ENCODE data around the gene MED13. TPM values are rescaled to one million over a fixed set of nuclear protein-coding genes. Genes with fewer than 3 reads are reported as not detected.

MED13 gene
- total and polyA plus RNA-seq, 9 of the 15 experiments (the other 6 are each of a cell fraction or from before 2014, with no cell fraction given) = 5.4 to 48.4 (median 28.2) TPM

DNA sequence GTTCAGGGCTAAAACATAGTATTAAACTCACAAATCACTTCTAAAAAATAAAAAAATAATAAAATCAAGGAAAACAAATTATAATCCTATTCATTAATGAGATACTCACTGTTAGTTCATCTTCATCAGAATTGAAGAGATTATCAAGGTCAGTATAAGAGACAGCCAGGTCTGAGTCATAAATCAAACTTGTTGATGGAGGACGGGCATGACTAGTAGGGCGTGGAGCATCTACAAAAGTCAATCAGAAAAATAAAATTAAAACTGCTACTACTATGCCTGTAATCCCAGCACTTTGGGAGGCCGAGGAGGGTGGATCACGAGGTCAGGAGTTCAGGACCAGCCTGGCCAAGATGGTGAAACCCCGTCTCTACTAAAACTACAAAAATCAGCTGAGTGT lies 78.2 kb downstream of the MED13 start:
- DNase-seq (ENCODE audit: extremely low read depth in 1 of 4, low spot score in 3 of 4) (no peak), ATAC-seq (no peak), FAIRE-seq (no peak)
- Histone ChIP-seq H3K79me2 (ENCODE audit: control insufficient read depth, insufficient read depth, low read length) (peaks cover 8% of the 10 kb centered on the region; the same call in 2 of the 3 replicates), H3K4me3 (no peak overlapping the region), H4K20me1 (replicated peaks; ENCODE audit: control insufficient read depth, insufficient read depth, low read length) (no peaks in the 10 kb centered on the region), H3K27me3 (ENCODE audit: control insufficient read depth in 2 of 2, insufficient read depth in 2 of 2, low read length in 2 of 2) (no peaks in the 10 kb centered on the region), H3K27ac (ENCODE audit: extremely low read depth, low read depth, low read length) (no peak overlapping the region), H3K36me3 (ENCODE audit: control insufficient read depth, insufficient read depth, low read length) (peaks cover 82% of the 10 kb centered on the region), H3K9ac (ENCODE audit: insufficient read depth in 1 of 2, low read depth in 2 of 2, low read length in 2 of 2) (no peak overlapping the region), H3K4me2 (ENCODE audit: insufficient read depth, low read length) (no peak overlapping the region), H3K9me1 (ENCODE audit: control insufficient read depth, insufficient read depth, low read length) (no peaks in the 10 kb centered on the region), H2AFZ (ENCODE audit: low read depth, low read length) (no peak overlapping the region), H3K4me1 (replicated peaks in 1 of 2; ENCODE audit: control insufficient read depth in 2 of 2, insufficient read depth in 2 of 2, low read length in 2 of 2) (no peaks in the 10 kb centered on the region), H3K9me3 (replicated peaks; ENCODE audit: control insufficient read depth, insufficient read depth, low read depth, low read length) (no peaks in the 10 kb centered on the region)
- TF ChIP-seq MEIS2 (IDR thresholded peaks at IDR 0.05; ENCODE audit: partially characterized antibody) = peak; percentile 16
- no peak for TF ChIP-seq E2F1 (CRISPR knock-in tag; IDR thresholded peaks at IDR 0.05)
- TF ChIP-seq PKNOX1 (IDR thresholded peaks at IDR 0.05) = peak; percentile 25; the same call in 1 of the 2 replicates
- intact Hi-C loops (cut with micrococcal nuclease) = no loop called here
- no TSS peak for BruUV-seq (replicated peaks)
- WGBS (ENCODE audit: insufficient coverage, low coverage, missing lambda C conversion rate) = 89% methylated on average over 5 of the region's 5 CpGs
- ChIA-PET POLR2A (no interaction called here), CTCF (ENCODE audit: low intra/inter-chr PET ratio) (no interaction called here)
- in situ Hi-C loops (cut with MboI) = no loop called here

- H3K27ac ChIP-seq (ENCODE audit: extremely low read depth, low read depth, low read length) = no peak overlapping the region
- no peaks in the 10 kb centered on the region for H3K27me3 ChIP-seq (ENCODE audit: control insufficient read depth in 2 of 2, insufficient read depth in 2 of 2, low read length in 2 of 2)
- no peak overlapping the region for H2AFZ ChIP-seq (ENCODE audit: low read depth, low read length)
- no TSS peak for BruUV-seq (replicated peaks)
- no peaks in the 10 kb centered on the region for H3K9me1 ChIP-seq (ENCODE audit: control insufficient read depth, insufficient read depth, low read length)
- H3K9ac ChIP-seq (ENCODE audit: insufficient read depth in 1 of 2, low read depth in 2 of 2, low read length in 2 of 2) = no peak overlapping the region
- H3K4me1 ChIP-seq (replicated peaks in 1 of 2; ENCODE audit: control insufficient read depth in 2 of 2, insufficient read depth in 2 of 2, low read length in 2 of 2) = no peaks in the 10 kb centered on the region
- no peak for TF ChIP-seq ZBTB1 (CRISPR knock-in tag; IDR thresholded peaks at IDR 0.05; ENCODE audit: borderline replicate concordance, low read depth)
- TF ChIP-seq, protein P1, sequence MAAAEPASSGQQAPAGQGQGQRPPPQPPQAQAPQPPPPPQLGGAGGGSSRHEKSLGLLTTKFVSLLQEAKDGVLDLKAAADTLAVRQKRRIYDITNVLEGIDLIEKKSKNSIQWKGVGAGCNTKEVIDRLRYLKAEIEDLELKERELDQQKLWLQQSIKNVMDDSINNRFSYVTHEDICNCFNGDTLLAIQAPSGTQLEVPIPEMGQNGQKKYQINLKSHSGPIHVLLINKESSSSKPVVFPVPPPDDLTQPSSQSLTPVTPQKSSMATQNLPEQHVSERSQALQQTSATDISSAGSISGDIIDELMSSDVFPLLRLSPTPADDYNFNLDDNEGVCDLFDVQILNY (CRISPR knock-in tag; IDR thresholded peaks at IDR 0.05) = no peak
- TF ChIP-seq MBD1 (CRISPR knock-in tag; IDR thresholded peaks at IDR 0.05) = no peak
- TF ChIP-seq ZNF444 (CRISPR knock-in tag; IDR thresholded peaks at IDR 0.05) = no peak
- intact Hi-C loops (cut with micrococcal nuclease) = no loop called here
- in situ Hi-C loops (cut with MboI) = no loop called here
- FAIRE-seq (no peak), DNase-seq (ENCODE audit: extremely low read depth in 1 of 4, low spot score in 3 of 4) (no peak), ATAC-seq (no peak)
- H4K20me1 ChIP-seq (replicated peaks; ENCODE audit: control insufficient read depth, insufficient read depth, low read length) = no peaks in the 10 kb centered on the region
- H3K79me2 ChIP-seq (ENCODE audit: control insufficient read depth, insufficient read depth, low read length) = peaks cover 22% of the 10 kb centered on the region; the same call in 2 of the 3 replicates
- no peaks in the 10 kb centered on the region for H3K9me3 ChIP-seq (replicated peaks; ENCODE audit: control insufficient read depth, insufficient read depth, low read depth, low read length)
- no peak overlapping the region for H3K4me3 ChIP-seq
- POLR2A ChIA-PET = interaction anchor here (1.1 kb wide), 1 partner anchor 16 kb away, joined by 4 read pairs; no protein-coding TSS in a partner anchor
- WGBS (ENCODE audit: insufficient coverage, low coverage, missing lambda C conversion rate) = 73% methylated on average over 4 of the region's 4 CpGs
- peaks cover 86% of the 10 kb centered on the region for H3K36me3 ChIP-seq (ENCODE audit: control insufficient read depth, insufficient read depth, low read length)
- CTCF ChIA-PET (ENCODE audit: low intra/inter-chr PET ratio) = no interaction called here
- no peak overlapping the region for H3K4me2 ChIP-seq (ENCODE audit: insufficient read depth, low read length)
Measured at GRCh38 chr17:61984821-61985220, 80.3 kb downstream of the MED13 start.
